ENCODE results near the gene HELZ. TPM values are rescaled to one million over a fixed set of nuclear protein-coding genes. Genes with fewer than 3 reads are reported as not detected.

HELZ gene
- total RNA-seq (2021; fragmentation: NEBNext Ultra II Directional; extraction: Animal tissue kit (Norgen Biotek cat#: 25700)) (47.3 and 48.7 TPM in 2 replicates), polyA plus RNA-seq (2011; rRNA removed) (7.9 and 10.0 TPM in 2 replicates), polyA minus RNA-seq (2011; rRNA and poly(A)+ RNA removed) (49.8 and 73.0 TPM in 2 replicates)
- polyA plus RNA-seq (2011; cell fraction: cytosol; rRNA removed), result 10.1 TPM
- polyA plus RNA-seq (2011; cell fraction: nucleus; rRNA removed), result 14.5 TPM
- 5.4 to 17.7 TPM (median 9.1 TPM) in 4 replicates for polyA plus RNA-seq (2012, experiment 1 of 2)
- polyA plus RNA-seq (2012, experiment 2 of 2), result 0.30 TPM
- 12.5 TPM for polyA plus RNA-seq (2013, experiment 1 of 2)
- 11.5 TPM for polyA plus RNA-seq (2013, experiment 2 of 2)
- 30.8 TPM for polyA minus RNA-seq (2011; cell fraction: cytosol; rRNA and poly(A)+ RNA removed)
- 62.5 TPM for polyA minus RNA-seq (2011; cell fraction: nucleus; rRNA and poly(A)+ RNA removed)
- long read RNA-seq, experiment 1, partial matches to known transcripts, result 3 of 9 reads
- long read RNA-seq, experiment 1, other reads (novel, unspliced or antisense), result 6 of 9 reads
- long read RNA-seq, experiment 2, partial matches to known transcripts, result 1 of 2 reads
- long read RNA-seq, experiment 2, other reads (novel, unspliced or antisense), result 0 of 2 reads

GRCh38 chr17:67245073-67245693, at the start of gene HELZ:
Gene HELZ, minus strand, starts transcription at chr17:67245196. Its CDS starts 26,392 bp downstream, at chr17:67218804.
- Histone ChIP-seq H3K79me2 (ENCODE audit: control insufficient read depth in 1 of 2, insufficient read depth in 2 of 2, low read length in 2 of 2) (peaks cover 0 to 35% of the 10 kb centered on the region in 2 experiments; a peak in 2 of 4 replicates), H2AK5ac (ENCODE audit: low read depth, low read length) (no peak within 1 kb of the TSS), H4K5ac (ENCODE audit: insufficient read length, low read depth, low read length) (peak within 1 kb of the TSS; percentile 92), H3K27ac (ENCODE audit: low read depth, low read length) (peak within 1 kb of the TSS; percentile 88; the same call in 1 of the 2 replicates), H3K36me3 (ENCODE audit: control insufficient read depth in 2 of 4, insufficient read depth in 4 of 4, low read length in 3 of 4) (peaks cover 0 to 3% (median 0%) of the 10 kb centered on the region in 4 experiments; a peak in 3 of 8 replicates), H3K56ac (replicated peaks; ENCODE audit: insufficient read length, low read depth, low read length) (peak within 1 kb of the TSS; percentile 95), H3K9me3 (ENCODE audit: insufficient read depth in 2 of 2, low read depth in 1 of 2, low read length in 1 of 2) (no peaks in the 10 kb centered on the region), H2BK15ac (ENCODE audit: low read length) (no peak within 1 kb of the TSS), H4K20me1 (replicated peaks in 1 of 2; ENCODE audit: control insufficient read depth in 1 of 2, insufficient read depth in 2 of 2, low read length in 2 of 2) (no peaks in the 10 kb centered on the region), H3K79me1 (ENCODE audit: low read depth, low read length) (no peaks in the 10 kb centered on the region), H3K4me3 (ENCODE audit: extremely low read depth in 1 of 4, insufficient read depth in 2 of 4, low read depth in 3 of 4, low read length in 4 of 4) (peak within 1 kb of the TSS; percentile 66 to 96 (median 84)), H3K23ac (ENCODE audit: insufficient read length) (no peak within 1 kb of the TSS), H3K14ac (ENCODE audit: insufficient read length) (no peak within 1 kb of the TSS), H3K18ac (ENCODE audit: extremely low read depth, low read length) (peak within 1 kb of the TSS; percentile 91), H3K4me2 (ENCODE audit: insufficient read depth in 1 of 2, low read depth in 2 of 2, low read length in 2 of 2) (peak within 1 kb of the TSS; percentile 78 to 86), H2BK120ac (replicated peaks; ENCODE audit: low read depth, low read length) (no peak within 1 kb of the TSS), H3K4ac (replicated peaks; ENCODE audit: insufficient read length, low read depth, low read length) (peak within 1 kb of the TSS; percentile 91), H2AFZ (ENCODE audit: low read length) (no peak within 1 kb of the TSS), H2BK12ac (ENCODE audit: low read depth, low read length) (0 out of 2 replicates have a peak within 1 kb of the TSS, but pooled peaks have one; percentile 50), H3K4me1 (replicated peaks in 1 of 4; ENCODE audit: control insufficient read depth in 3 of 4, insufficient read depth in 4 of 4, low read length in 3 of 4) (peaks cover 6 to 12% (median 9%) of the 10 kb centered on the region in 4 experiments), H2BK20ac (ENCODE audit: low read length) (no peak within 1 kb of the TSS), H3K23me2 (ENCODE audit: low read depth, low read length) (peaks cover 7% of the 10 kb centered on the region), H2BK5ac (ENCODE audit: low read depth, low read length) (peak within 1 kb of the TSS; percentile 62; the same call in 1 of the 2 replicates), H3K9ac (replicated peaks in 1 of 4; ENCODE audit: extremely low read depth in 1 of 4, low read depth in 3 of 4, low read length in 3 of 4) (peak within 1 kb of the TSS; percentile 68 to 86 (median 80); a peak in 6 of 7 replicates), H4K8ac (ENCODE audit: extremely low read depth, insufficient read depth, low read length) (peak within 1 kb of the TSS; percentile 94), H4K91ac (replicated peaks; ENCODE audit: insufficient read length, low read length) (peak within 1 kb of the TSS; percentile 74), H3K27me3 (replicated peaks in 1 of 4; ENCODE audit: control insufficient read depth in 3 of 4, extremely low read depth in 1 of 4, insufficient read depth in 3 of 4, low read length in 3 of 4) (no peaks in the 10 kb centered on the region)
- ChIA-PET CTCF (ENCODE audit: partially characterized antibody) (interaction anchor here (1.5 kb wide), 2 partner anchors 24 to 49 kb away, joined by 3 to 5 read pairs; no protein-coding TSS in a partner anchor), POLR2A (ENCODE audit: partially characterized antibody) (interaction anchor here (0.9 to 1.6 kb wide), 10 partner anchors 11 to 472 kb away, joined by 3 to 7 read pairs (median 4); partner anchors contain the start of gene NOL11)
- WGBS, 2 experiments (ENCODE audit: extremely low coverage in 1 of 2, insufficient coverage in 1 of 2, insufficient read length in 1 of 2, insufficient replicate concordance in 2 of 2, low coverage in 1 of 2, low lambda C conversion rate in 2 of 2, missing lambda C conversion rate in 1 of 2), result 1% methylated on average over 29 of the region's 67 CpGs; no CpG with 5 or more reads in 1 of the 2 experiments
- DNase-seq (ENCODE audit: low read depth in 1 of 2, low spot score in 2 of 2), result peak in 1 of 2 experiments; percentile 87
- no peak for FAIRE-seq
- TF ChIP-seq SIN3A (conservative IDR thresholded peaks at IDR 0.05 in 1 of 2, IDR thresholded peaks at IDR 0.05 in 1 of 2; ENCODE audit: low read depth in 1 of 2, low read length in 2 of 2), result peak; percentile 83 to 93
- TF ChIP-seq SIRT6 (IDR thresholded peaks at IDR 0.05; ENCODE audit: low read length), result no peak
- 0 out of 2 replicates have a peak, but pooled peaks have one; percentile 3 for TF ChIP-seq KDM5A (IDR thresholded peaks at IDR 0.05; ENCODE audit: low read length)
- TF ChIP-seq YY1 (IDR thresholded peaks at IDR 0.05; ENCODE audit: low read depth, low read length), result peak; percentile 89
- peak; percentile 72 for TF ChIP-seq TAF1 (IDR thresholded peaks at IDR 0.05; ENCODE audit: low read depth, low read length)
- TF ChIP-seq RBBP5 (IDR thresholded peaks at IDR 0.05; ENCODE audit: borderline replicate concordance, low read depth, low read length), result peak; percentile 69; the same call in 1 of the 2 replicates
- no peak for TF ChIP-seq CTBP2 (IDR thresholded peaks at IDR 0.05; ENCODE audit: borderline replicate concordance, insufficient read depth, insufficient read length, low read length)
- TF ChIP-seq BACH1 (IDR thresholded peaks at IDR 0.05; ENCODE audit: low read length), result peak; percentile 31; the same call in 1 of the 2 replicates
- TF ChIP-seq NRF1 (IDR thresholded peaks at IDR 0.05; ENCODE audit: low read depth, low read length), result no peak
